Vagina (tissue), 2 donors: ENCODE results near the gene SIGLEC7. TPM values are rescaled to one million over a fixed set of nuclear protein-coding genes. Genes with fewer than 3 reads are reported as not detected.

Source experiments
- DNase-seq, 2 donors: peaks; one replicate each; pipeline ENCODE4 v3.0.0-alpha.2; 2017; ENCODE audit errors: extremely low spot score in 2 of 2
- H3K27ac ChIP-seq: fragments of 200-600 bp; sonication (generic); one replicate; pipeline ENCODE4 v1.5.1; 2019
- H3K27me3 ChIP-seq: fragments of 200-600 bp; sonication (generic); one replicate; pipeline ENCODE4 v1.5.1; 2019
- H3K36me3 ChIP-seq, 2 donors: fragments of 200-600 bp; sonication (generic); one replicate each; pipeline ENCODE4 v1.5.1; 2017 to 2019
- H3K4me1 ChIP-seq: fragments of 200-600 bp; sonication (generic); one replicate; pipeline ENCODE4 v1.5.1; 2019
- H3K4me3 ChIP-seq, 2 donors: fragments of 200-600 bp; sonication (generic); 1 replicate in 1 of 2; 2 replicates in 1 of 2; pipeline ENCODE4 v1.5.1; 2016 to 2019
- H3K9me3 ChIP-seq: fragments of 200-600 bp; sonication (generic); one replicate; pipeline ENCODE4 v1.5.1; 2019
- CTCF ChIP-seq, 3 experiments: fragments of 450-650 bp in 2 of 3; fragments of 200-600 bp in 1 of 3; sonication (generic) in 1 of 3; IDR thresholded peaks; one replicate each; pipeline ENCODE4 v1.5.1; 2017 to 2019; ENCODE audit warnings: antibody characterized with exemption in 3 of 3, mild to moderate bottlenecking in 2 of 3, moderate library complexity in 2 of 3
- POLR2A ChIP-seq, 2 donors: fragments of 450-650 bp; IDR thresholded peaks; one replicate each; pipeline ENCODE4 v1.6.1; 2017; ENCODE audit warnings: antibody characterized with exemption in 2 of 2, mild to moderate bottlenecking in 2 of 2, moderate library complexity in 2 of 2
- POLR2AphosphoS5 ChIP-seq, 2 donors: sonication (generic); formaldehyde crosslinking; IDR thresholded peaks; one replicate each; pipeline ENCODE4 v1.9.0; 2017; ENCODE audit warnings: antibody characterized with exemption in 2 of 2, mild to moderate bottlenecking in 2 of 2, low read depth in 1 of 2; ENCODE audit not compliant: insufficient read depth in 1 of 2
- intact Hi-C: fragments of 100-400 bp; cut with DNase I; formaldehyde crosslinking; loops from one replicate; pipeline ENCODE4 v1.15.1; 2023
- total RNA-seq: library from RNA; depleted of rRNA; stranded (reverse); fragments of >200 nt; gene quantifications from one replicate; pipeline ENCODE4 v1.2.3, GENCODE V29; 2016

The SIGLEC7 gene
- total RNA-seq, 1 donor from 2014 or later, result 1.5 TPM

DNA sequence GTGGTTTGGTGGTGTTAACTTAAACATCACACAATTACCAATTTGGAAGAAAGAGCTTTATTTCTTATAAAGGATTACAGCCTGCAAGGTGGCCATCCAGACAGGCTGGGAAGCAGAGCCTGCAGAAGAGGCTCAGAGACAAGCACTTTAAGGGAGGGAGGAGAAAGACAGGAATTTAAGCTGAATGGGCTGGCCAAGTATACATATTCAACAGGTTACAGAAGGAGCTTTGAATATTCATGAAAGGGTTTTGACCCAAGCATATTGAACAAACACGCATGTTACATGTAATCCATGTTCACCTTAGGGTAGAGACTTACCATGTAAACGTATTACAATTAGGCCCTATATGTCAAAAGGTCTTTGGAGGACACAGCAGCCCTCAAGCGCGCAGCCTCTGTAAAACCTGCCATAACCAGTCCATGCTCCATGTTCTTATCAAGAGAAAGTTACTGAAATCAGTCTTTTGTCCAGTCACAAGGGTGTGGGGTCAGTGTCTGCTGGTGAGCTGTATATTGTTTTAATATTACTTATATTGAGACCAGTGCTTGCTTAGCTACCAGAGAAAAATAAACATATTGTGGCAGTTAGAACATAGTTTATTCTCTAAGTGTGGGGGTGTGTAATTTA is 19.9 kb downstream of the SIGLEC7 start:
- no peaks in the 10 kb centered on the region for H3K4me1 ChIP-seq
- TF ChIP-seq POLR2A (IDR thresholded peaks at IDR 0.05), result no peak
- TF ChIP-seq POLR2AphosphoS5 (IDR thresholded peaks at IDR 0.05; ENCODE audit: insufficient read depth in 1 of 2, low read depth in 1 of 2), result no peak
- TF ChIP-seq CTCF (IDR thresholded peaks at IDR 0.05), result no peak
- intact Hi-C loops, result no loop called here
- no peaks in the 10 kb centered on the region for H3K9me3 ChIP-seq
- DNase-seq, result no peak
- H3K36me3 ChIP-seq, result no peaks in the 10 kb centered on the region
- no peak overlapping the region for H3K27ac ChIP-seq
- no peaks in the 10 kb centered on the region for H3K27me3 ChIP-seq
- H3K4me3 ChIP-seq, result no peak overlapping the region

- Histone ChIP-seq H3K9me3 (no peaks in the 10 kb centered on the region), H3K27ac (no peak overlapping the region), H3K27me3 (no peaks in the 10 kb centered on the region), H3K4me3 (no peak overlapping the region), H3K4me1 (no peaks in the 10 kb centered on the region), H3K36me3 (no peaks in the 10 kb centered on the region)
- intact Hi-C loops, result no loop called here
- DNase-seq, result no peak
- TF ChIP-seq POLR2AphosphoS5 (IDR thresholded peaks at IDR 0.05; ENCODE audit: insufficient read depth in 1 of 2, low read depth in 1 of 2) (no peak), CTCF (IDR thresholded peaks at IDR 0.05) (no peak), POLR2A (IDR thresholded peaks at IDR 0.05) (no peak)
These were observed 21.2 kb downstream of the SIGLEC7 start for GRCh38 chr19:51163257-51163656.

GRCh38 chr19:51164215-51164614 is 22.1 kb downstream of the SIGLEC7 start:
- Histone ChIP-seq H3K9me3 (no peaks in the 10 kb centered on the region), H3K4me3 (no peak overlapping the region), H3K4me1 (no peaks in the 10 kb centered on the region), H3K27me3 (no peaks in the 10 kb centered on the region), H3K27ac (no peak overlapping the region), H3K36me3 (no peaks in the 10 kb centered on the region)
- no peak for TF ChIP-seq POLR2A (IDR thresholded peaks at IDR 0.05)
- DNase-seq, result no peak
- intact Hi-C loops, result no loop called here

GRCh38 chr19:51166846-51167490 is 24.9 kb downstream of the SIGLEC7 start:
- DNase-seq, result no peak
- Histone ChIP-seq H3K4me3 (no peak overlapping the region), H3K36me3 (no peaks in the 10 kb centered on the region), H3K4me1 (no peaks in the 10 kb centered on the region), H3K9me3 (no peaks in the 10 kb centered on the region), H3K27me3 (no peaks in the 10 kb centered on the region), H3K27ac (no peak overlapping the region)
- no peak for TF ChIP-seq POLR2AphosphoS5 (IDR thresholded peaks at IDR 0.05; ENCODE audit: insufficient read depth in 1 of 2, low read depth in 1 of 2)
- no peak for TF ChIP-seq CTCF (IDR thresholded peaks at IDR 0.05)
- no peak for TF ChIP-seq POLR2A (IDR thresholded peaks at IDR 0.05)
- intact Hi-C loops, result no loop called here

DNA sequence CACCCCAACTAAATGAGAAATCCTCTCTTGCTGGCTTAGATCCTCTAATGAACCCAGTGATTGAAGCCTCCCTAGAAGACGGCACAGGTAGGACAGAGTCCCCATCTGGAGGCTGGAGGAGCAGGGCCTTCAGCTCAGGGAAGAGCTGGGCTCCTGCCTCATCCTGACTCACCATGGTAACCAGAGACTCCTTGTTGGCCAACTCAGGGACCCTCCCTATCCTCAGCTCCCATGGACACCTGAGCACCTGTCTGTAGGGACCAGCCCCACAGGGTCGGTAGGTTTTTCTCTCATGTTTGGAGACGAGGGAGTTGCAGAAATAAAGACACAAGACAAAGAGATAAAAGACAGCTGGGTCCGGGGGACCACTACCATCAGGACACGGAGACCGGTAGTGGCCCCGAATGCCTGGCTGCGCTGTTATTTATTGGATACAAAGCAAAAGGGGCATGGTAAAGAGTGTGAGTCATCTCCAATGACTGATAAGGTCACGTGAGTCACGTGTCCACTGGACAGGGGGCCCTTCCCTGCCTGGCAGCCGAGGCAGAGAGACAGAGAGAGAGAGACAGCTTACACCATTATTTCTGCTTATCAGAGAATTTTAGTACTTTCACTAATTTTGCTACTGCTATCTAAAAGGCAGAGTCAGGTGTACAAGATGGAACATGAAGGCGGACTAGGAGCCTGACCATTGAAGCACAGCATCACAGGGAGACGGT is 26.6 kb downstream of the SIGLEC7 start:
- Histone ChIP-seq H3K4me1 (no peaks in the 10 kb centered on the region), H3K27me3 (no peaks in the 10 kb centered on the region), H3K36me3 (no peaks in the 10 kb centered on the region), H3K9me3 (no peaks in the 10 kb centered on the region), H3K27ac (no peak overlapping the region), H3K4me3 (no peak overlapping the region)
- DNase-seq, result no peak
- intact Hi-C loops, result no loop called here
- TF ChIP-seq POLR2A (IDR thresholded peaks at IDR 0.05), result no peak
- TF ChIP-seq POLR2AphosphoS5 (IDR thresholded peaks at IDR 0.05; ENCODE audit: insufficient read depth in 1 of 2, low read depth in 1 of 2), result no peak
- TF ChIP-seq CTCF (IDR thresholded peaks at IDR 0.05), result no peak
